Hematopoietic multipotent progenitor cell treated with erythropoietin and hydrocortisone succinate and interleukin-3 and kit ligand, for 15 days (in vitro differentiated cells): ENCODE measurements around the gene YDJC.
"Not testable (repeated sequence)": the region's sequence is repeated elsewhere in the genome, so short reads cannot be mapped to it uniquely, and the experiment has no call there.

Experiments used
- DNase-seq: peaks from one replicate; pipeline ENCODE4 v3.0.0-alpha.2; 2015; ENCODE audit warnings: low spot score

YDJC gene, protein sequence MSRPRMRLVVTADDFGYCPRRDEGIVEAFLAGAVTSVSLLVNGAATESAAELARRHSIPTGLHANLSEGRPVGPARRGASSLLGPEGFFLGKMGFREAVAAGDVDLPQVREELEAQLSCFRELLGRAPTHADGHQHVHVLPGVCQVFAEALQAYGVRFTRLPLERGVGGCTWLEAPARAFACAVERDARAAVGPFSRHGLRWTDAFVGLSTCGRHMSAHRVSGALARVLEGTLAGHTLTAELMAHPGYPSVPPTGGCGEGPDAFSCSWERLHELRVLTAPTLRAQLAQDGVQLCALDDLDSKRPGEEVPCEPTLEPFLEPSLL

GRCh38 chr22:21629255-21630149 lies at the start of gene YDJC:
Gene YDJC, minus strand, starts transcription at chr22:21630022. Its CDS starts 8 bp downstream, at chr22:21630014.
- DNase-seq, result peak; percentile 91

DNA sequence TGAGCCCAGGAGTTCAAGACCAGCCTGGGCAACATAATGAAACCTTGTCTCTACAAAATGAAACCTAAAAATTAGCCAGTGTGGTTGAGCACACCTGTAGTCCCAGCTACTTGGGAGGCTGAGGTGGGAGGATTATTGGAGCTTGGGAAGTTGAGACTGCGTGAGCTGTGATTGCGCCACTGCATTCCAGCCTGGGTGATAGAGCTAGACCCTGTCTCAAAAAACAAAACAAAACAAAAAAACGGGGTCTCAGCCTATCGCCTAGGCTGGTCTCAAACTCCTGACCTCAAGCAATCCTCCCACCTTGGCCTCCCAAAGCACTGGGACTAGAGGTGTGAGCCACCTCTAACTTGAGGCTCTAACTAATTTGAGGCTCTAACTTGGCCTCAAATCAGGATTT lies 49.6 kb upstream of the YDJC start:
- no peak for DNase-seq

DNA sequence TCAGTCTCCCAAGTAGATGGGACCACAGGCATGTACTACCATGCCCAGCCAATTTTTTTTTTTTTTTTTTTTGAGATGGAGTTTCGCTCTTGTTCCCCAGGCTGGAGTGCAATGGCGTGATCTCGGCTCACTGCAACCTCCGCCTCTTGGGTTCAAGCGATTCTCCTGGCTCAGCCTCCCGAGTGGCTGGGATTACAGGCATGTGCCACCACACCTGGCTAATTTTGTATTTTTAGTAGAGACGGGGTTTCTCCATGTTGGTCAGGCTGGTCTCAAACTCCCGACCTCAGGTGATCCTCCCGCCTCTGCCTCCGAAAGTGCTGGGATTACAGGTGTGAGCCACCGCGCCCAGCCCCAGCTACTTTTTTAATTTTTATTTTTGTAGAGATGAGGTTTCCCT lies 49.0 kb upstream of the YDJC start:
- not testable (repeated sequence) for DNase-seq

DNA sequence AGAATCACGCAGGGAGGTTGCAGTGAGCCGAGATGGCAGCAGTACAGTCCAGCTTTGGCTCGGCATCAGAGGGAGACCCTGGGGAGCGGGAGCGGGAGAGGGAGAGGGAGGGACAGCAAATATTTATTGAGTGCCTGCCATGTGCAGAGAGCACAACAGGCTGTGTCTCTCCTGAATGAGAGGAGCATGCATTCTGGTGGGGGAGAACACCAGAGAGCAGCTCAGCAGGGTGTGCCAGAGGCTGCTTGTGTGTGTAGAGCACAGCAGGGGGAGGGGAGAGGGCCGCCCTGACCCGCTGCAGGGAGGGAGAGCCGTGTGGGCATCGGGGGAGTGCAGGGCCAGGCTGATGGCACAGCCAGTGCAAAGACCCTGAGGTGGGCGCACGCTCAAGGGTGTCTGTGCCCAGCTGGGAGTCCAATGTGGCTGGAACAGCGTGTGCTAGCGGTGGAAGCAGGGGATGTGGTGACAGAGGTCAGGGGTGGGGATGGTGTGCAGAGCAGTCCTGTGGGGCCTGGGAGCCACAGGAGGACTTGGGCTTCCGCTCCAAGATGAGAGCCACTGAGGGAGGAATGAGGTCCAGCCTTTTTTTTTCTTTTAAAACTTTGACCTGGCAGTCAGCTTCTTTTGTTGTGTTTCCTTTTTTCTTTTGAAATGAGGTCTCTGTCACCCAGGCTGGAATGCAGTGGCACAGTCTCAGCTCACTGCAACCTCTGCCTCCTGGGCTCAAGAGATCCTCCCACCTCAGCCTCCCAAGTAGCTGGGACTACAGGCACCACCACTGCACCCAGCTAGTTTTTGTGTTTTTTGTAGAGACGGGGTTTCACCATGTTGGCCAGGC lies 48.0 kb upstream of the YDJC start:
- DNase-seq, result no peak

DNA sequence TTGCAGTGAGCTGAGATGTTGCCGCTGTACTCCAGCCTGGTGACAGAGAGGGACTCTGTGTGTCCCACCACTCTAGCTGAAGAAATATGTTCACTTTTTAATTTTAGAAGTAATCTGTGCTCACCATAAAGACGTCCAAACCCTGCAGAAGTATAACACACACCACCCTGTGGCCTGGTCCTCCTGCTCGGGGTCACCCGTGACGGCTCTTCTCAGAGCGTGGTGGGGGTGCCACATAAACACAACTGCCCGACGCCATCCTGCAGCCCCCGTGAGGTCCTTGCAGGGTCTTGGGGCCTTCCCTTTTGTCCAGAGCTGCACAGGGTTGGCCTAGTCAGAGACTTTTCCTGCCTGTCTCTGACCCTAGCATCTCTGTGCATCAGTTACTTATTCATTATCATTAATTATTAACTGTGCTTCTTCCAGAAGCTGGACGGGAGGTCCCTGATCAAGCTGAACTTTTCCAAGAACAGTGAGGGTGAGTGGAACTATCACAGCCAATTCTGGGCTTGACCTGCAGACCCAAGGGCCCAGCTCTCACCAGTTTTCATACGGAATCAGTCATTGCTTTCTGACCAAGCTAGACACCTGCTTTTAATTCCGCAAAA lies 44.9 kb upstream of the YDJC start:
- DNase-seq, result no peak

DNA sequence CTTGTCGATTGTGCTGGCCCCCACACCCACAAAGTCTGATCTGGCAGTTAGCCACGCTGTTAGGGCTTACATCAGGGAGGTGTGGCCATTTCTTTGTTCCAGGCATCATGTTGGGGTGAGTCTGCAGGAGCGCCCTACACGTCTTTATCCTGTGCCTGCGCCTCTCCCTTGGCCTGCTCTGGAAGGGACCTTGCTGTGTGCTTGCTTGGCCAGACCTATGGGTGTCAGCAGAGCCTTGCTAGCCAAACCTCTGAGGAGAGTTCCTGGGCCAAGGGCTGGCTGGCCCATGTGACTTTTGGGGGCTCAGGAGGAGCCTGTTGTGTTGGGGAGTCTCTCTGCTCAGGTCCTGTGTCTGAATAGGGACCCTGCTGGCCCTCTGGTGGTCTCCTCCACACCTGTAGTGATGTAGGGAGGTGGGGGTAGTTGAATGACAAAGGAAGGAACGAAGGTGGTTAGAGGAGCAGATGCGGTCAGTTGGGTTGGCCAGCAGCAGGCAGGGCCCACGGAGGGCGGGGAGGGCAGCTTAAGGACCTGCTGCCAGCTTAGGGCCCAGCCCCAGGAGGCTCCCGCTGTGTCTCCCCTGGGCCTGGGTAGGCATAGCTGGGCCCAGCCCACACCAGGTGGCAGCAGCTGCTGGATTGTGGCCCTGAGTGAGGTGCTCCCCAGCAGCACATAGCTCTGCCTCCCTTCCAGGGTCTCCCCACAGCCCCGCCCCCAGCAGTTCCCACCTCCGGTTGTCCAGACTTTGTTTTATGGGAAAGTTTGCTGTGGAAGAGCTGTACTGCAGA lies 43.9 kb upstream of the YDJC start:
- DNase-seq, result no peak

- no peak for DNase-seq
Observed at GRCh38 chr22:21672107-21672629, 42.3 kb upstream of the YDJC start.

DNA sequence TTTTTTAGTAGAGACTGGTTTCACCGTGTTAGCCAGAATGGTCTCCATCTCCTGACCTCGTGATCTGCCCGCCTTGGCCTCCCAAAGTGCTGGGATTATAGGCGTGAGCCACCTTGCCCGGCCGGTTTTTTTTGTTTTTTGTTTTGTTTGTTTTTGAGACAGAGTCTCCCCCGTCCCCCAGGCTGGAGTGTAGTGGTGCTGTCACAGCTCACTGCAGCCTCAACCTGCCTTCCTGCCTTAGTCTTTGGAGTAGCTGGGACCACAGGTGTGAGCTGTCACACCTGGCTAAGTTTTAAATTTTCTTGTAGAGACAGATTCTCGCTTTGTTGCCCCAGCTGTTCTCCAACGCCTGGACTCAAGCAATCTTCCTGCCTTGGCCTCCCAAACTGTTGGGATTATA lies 39.2 kb upstream of the YDJC start:
- no peak for DNase-seq

- DNase-seq, result no peak
Observed at GRCh38 chr22:21666786-21667185, 37.0 kb upstream of the YDJC start.

DNA sequence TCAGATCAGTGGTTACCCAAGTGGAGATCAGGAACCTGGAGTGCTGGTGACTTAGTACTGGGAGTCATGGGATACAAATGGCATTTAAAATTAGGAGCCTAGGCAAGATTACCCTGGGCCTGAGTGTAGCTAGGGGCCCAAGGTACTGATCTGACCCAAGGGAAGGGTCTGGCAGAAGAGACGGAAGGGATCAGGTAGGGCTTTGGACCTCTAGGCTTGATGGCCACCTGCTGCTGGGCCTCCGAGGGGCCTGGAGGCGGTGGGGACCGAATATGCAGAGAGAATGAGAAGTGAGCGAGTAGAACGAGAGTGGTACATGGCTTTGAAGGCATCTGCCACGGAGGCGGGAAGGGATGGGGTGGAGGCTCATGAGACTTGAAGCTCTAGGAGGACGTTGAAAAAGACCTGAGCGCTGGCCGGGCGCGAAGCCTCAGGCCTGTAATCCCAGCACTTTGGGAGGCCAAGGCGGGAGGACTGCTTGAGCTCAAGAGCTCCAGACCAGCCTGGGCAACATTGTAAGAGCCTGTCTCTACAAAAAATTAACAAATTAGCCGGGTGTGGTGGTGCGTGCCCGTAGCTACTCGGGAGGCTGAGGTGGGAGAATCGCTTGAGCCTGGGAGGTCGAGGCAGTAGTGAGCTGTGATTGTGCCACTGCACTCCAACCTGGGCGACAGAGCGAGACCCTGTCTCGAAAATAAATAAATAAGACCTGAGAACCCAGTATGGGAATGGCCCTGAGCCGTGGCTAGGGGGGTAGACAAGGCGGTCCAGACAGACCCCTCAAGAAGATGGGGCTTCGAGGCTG lies 35.4 kb upstream of the YDJC start:
- DNase-seq, result no peak

DNA sequence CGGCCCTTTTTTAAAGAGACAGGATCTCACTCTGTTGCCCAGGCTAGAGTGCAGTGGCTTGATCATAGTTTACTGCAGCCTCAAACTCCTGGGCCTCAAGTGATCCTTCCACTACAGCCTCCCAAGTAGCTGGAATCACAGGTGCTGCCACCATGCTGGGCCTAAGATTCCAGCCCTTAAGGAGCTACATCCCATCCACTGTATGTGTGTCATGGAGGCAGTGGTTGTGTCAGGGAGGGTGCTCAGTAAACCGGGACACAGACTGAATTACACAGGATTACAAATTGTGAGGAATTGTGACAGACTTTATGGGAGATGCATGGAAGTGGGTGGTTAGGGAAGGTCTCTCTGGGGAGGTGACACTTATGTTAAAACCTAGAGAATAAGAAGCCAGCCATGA lies 33.9 kb upstream of the YDJC start:
- DNase-seq, result no peak

DNA sequence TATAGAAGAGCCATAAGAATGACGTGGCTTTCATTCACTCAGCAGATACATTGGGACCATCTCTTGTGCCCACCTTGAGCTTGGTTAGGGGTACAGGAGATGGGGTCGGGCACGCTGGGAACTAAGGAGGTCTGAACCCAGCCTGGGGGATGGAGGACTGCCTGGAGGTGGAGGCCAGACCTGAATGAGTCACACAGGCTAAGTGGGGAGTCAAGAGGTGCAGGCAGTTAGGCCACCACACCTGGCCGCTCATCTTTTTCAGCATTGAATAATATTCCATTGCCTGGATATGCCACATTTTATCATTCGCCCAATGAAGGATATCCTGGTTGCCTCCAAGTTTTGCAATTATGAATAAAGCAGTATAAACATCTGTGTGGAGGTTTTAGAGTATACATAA lies 32.2 kb upstream of the YDJC start:
- DNase-seq, result no peak

DNA sequence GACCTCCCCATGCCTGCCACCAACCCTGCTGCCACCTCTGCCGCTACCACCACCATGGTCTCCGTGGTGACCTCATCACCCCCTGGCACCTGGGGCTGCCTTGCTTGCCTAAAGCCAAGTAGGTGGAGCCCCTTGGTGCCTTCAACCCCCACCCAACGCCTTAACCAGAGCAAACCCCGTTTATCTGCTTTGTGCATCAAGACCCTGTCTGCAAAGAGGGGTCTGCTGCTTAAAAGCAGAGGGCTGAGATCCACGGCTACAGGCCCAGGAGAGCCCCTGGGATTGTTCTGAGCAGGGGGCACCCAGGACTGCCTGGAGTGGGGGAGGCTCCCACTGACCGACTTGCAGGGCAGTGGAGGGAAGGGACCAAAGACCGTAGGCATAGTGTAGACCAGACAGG lies 31.1 kb upstream of the YDJC start:
- no peak for DNase-seq

GRCh38 chr22:21659864-21660525 lies 30.2 kb upstream of the YDJC start:
- DNase-seq, result no peak

DNA sequence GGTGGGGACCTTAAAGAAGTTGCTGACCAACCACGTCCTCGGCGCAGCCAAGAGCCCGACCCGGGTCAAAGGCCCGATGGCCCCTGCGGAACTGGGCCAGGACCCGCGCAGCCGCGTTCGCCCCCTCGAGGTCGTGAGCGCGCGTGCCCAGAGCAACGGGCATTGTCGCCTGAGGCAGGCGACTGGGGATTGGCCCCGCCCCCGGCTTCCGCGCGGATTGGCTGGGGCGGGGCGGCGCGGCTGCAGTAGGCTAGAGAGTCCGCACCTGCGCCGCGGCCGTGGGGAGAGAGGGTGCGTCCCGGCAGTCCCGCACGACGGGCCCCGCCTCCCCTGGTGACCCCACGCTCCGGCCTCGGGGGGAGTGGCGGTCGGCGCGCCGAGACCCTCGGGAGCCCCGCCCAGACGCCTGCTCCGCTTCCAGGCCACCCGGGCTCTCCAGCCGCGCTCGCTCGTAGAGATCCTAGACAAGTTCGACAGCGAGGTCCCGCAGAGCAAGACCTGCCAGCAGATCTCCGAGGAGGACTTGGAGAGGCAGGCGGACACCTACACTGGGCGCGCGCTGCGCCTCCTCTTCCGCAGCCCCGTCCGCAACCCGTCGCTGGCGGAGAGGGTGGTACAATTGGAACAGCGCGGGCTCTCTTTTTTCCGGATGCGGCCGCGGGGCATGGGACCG lies 27.7 kb upstream of the YDJC start:
- peak; percentile 67 for DNase-seq

GRCh38 chr22:21657020-21657359 lies 27.2 kb upstream of the YDJC start:
- DNase-seq, result no peak

DNA sequence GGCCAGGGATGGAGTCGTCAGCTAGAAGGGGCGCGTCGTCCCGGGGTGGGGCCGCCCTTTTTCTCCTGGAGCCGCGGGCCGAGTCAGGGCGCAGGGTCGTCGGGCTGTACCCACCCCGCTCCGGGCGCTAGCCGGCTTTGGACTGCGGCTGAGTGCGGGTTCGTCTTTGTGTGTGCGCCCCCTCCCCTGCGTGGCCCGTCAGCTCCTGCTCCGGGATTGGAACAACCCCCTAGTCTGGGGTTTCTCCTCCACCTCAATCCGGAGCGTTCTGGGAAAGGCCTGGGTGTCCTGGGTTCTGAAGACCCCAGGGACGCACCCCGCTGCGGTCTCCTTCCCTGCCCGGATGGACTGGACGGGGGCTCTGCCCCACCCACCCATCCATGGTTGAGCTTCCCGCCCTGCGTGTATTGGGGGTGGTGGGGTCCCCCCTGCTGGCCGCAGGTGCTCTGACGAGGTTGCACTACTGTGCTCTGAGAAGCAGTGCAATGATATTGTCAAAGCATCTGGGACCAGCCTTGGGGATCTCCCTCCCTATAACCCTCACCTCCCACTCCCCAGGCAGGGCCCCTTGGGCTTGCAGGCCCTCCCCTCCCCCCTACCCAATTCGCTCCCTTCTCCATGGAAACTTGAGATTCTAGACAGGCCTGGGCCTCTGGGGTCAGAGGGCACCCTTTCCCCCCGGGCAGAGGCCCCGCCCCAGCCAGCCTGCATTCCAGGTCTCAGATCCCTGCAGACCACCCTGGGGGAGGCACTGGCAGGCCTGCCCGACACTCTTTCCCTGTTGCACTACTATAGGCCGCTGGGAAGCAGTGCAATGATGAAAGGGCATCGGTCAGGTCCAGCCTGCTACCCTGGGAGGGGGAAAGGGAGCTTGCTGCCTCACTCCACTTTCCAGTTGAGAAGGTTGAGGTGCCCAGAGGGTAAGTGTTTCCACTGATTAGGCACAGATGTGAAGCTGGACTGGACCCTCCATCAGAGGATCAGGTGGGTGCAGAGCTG lies 23.0 kb upstream of the YDJC start:
- DNase-seq, result no peak

- DNase-seq, result peak; percentile 54
Observed at GRCh38 chr22:21652010-21652546, 22.3 kb upstream of the YDJC start.
